ENCODE results near the gene MORC3.
A peak's percentile ranks its signal among the peaks of the same experiment; 100 is the strongest.
"Not testable (repeated sequence)": the region's sequence is repeated elsewhere in the genome, so short reads cannot be mapped to it uniquely, and the experiment has no call there.

Gene MORC3

GRCh38 chr21:36319767-36320420, at the start of gene MORC3:
MORC3 (plus strand) TSS chr21:36320197; CDS start chr21:36320265, 68 bp downstream.
- peak; percentile 98 for DNase-seq

- DNase-seq, result not testable (repeated sequence)
Measured at GRCh38 chr21:36270786-36271695, 49.0 kb upstream of the MORC3 start.

- no peak for DNase-seq
Measured at GRCh38 chr21:36274128-36274527, 45.9 kb upstream of the MORC3 start.

GRCh38 chr21:36282568-36283230, 37.3 kb upstream of the MORC3 start:
- DNase-seq, result no peak

DNA sequence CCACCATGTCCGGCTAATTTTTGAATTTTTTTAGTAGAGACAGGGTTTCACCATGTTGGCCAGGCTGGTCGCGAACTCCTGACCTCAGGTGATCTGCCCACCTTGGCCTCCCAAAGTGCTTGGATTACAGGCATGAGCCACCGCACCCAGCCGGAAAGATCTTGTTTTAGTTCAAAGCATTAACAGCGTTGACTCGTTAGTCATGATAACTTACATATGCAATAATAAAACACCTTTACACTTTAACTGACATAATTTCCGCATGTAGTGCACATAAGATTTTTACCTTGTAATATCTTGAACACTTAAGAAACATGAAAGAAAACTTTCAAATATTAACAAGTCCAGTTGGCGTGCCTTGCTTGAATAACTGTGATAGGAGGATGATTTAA, 36.8 kb upstream of the MORC3 start:
- not testable (repeated sequence) for DNase-seq

DNA sequence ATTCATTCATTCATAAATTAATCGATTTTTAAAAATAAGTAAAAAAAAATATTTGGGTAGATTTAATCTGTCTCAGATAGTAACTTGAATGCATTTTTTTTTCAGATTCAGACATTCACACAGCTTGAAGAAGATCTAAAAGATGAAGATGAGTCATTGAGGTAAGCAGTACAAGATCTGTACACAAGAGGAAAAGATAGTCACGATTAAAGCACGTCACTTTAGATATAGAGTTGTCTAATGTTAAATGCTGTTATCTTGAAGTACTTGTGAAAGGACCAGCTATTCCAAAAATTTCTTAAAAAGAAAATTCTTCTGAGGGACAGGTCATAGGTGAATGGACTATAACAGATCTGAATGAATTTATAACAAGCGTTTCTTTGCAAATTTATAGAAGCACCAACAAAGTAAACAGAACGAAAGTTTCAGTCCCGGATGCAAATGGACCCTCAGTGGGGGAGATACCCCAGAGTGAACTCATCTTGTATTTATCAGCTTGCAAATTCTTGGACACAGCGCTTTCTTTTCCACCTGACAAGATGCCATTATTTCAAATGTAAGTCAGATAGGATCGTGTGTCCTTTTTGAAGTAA, 31.2 kb upstream of the MORC3 start:
- no peak for DNase-seq

DNA sequence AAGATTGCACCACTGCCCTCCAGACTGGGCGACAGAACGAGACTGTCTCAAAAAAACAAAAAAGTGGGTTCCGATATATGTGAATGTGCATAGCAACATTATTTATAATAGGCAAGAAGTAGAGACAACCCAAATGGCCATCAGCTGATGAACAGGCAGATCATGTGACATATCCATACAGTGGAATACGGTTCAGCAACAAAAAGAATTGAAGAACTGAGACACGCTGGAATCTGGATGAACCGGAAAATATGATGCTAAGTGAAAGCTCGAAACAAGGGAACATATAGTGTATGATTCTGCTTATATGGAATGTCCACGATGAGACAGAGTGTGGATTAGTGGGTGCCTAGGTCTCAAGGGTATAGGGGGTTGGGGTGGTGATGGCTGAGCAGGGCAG, 28.5 kb upstream of the MORC3 start:
- no peak for DNase-seq

GRCh38 chr21:36297406-36297937, 22.5 kb upstream of the MORC3 start:
- DNase-seq, result no peak

- DNase-seq, result no peak
Measured at GRCh38 chr21:36297938-36298572, 21.9 kb upstream of the MORC3 start.

DNA sequence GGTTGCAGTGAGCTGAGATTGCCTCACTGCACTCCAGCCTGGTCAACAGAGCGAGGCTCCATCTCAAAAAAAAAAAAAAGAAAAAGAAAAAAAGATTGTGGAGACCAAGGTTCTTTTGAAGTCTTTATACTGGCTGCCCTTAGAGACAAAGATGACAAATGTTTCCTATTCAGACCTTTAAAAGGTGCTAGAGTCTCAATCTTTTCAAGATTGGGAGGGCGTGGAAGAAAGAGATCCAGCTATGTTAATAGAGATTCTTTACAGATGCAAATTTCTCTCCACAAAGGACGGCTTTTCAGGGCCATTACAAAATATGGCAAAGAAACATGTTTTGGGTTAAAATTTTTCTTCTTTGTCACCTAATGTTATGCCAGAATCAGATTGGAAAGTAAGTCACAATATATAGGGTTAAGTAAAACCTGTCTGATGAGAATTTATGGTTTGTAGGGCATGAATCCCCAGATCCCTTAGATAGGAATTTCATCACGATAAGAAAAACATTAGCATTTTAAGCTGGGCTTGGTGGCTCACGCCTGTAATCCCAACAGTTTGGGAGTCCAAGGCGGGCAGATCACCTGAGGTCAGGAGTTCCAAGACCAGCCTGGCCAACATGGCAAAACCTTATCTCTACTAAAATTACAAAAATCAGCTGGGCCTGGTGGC, 13.0 kb upstream of the MORC3 start:
- DNase-seq, result no peak

DNA sequence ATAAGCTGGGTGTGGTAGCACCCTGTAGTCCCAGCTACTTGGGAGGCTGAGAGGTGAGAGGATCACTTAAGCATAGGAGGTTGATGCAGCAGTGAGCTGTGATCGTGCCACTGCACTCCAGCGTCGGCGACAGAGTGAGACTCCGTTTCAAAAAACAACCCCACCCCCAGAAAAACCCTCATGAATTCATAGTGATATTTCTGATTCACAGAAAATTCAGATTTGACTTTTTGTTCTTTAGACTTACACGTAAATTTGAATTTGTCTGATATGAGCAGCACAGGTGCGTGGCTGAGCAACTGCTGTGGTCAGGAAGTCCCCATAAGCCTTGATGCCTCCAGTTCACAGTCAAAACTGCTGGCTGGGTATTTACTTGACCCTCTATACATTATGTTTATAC, 10.0 kb upstream of the MORC3 start:
- no peak for DNase-seq

GRCh38 chr21:36313446-36313845, 6.6 kb upstream of the MORC3 start:
- not testable (repeated sequence) for DNase-seq

- not testable (repeated sequence) for DNase-seq
Measured at GRCh38 chr21:36316045-36316444, 4.0 kb upstream of the MORC3 start.

GRCh38 chr21:36316872-36317484, 3.0 kb upstream of the MORC3 start:
- DNase-seq, result no peak

GRCh38 chr21:36319406-36319766, 611 bp upstream of the MORC3 start:
- DNase-seq, result not testable (repeated sequence)

GRCh38 chr21:36320421-36321324, 676 bp downstream of the MORC3 start:
- DNase-seq, result peak; percentile 53

GRCh38 chr21:36321325-36322082, 1.5 kb downstream of the MORC3 start:
- DNase-seq, result peak; percentile 6

DNA sequence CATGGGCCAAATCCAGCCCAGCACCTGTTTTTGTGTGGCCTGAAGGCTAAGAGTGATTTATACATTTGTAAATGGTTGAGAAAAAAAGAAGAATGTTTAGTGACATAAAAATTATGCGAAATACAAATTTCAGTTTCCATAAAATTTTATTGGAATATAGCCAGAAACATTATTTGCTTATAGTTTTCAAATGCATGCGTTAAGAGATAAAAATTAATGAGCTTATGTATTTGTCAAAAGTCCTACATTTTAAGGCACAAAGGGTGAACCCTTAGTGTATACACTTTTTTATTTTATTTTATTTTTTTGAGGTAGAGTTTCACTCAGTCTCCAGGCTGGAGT, 2.1 kb downstream of the MORC3 start:
- DNase-seq, result no peak

GRCh38 chr21:36323032-36323431, 3.0 kb downstream of the MORC3 start:
- no peak for DNase-seq

All from DMS 273 treated with DMSO at 0.1 percent for 48 hours (cell line).